PC-9 (cell line): ENCODE measurements around the gene TGM2.

ENCODE experiments used
- CTCF ChIP-seq: fragments of 200-600 bp; sonication (generic); conservative IDR thresholded peaks from 2 replicates; pipeline ENCODE4 v1.6.1; 2017; ENCODE audit warnings: mixed run types, antibody characterized with exemption, mild to moderate bottlenecking, moderate library complexity
- EZH2 ChIP-seq: fragments of 200-600 bp; sonication (generic); IDR thresholded peaks from 2 replicates; pipeline ENCODE4 v1.8.0; 2017; ENCODE audit warnings: antibody characterized with exemption, low read depth

GRCh38 chr20:38117635-38118034, 47.4 kb downstream of the TGM2 start:
- TF ChIP-seq CTCF (no peak), EZH2 (no peak)
